Adrenal gland (tissue), 12 donors: ENCODE data around the gene C9orf57. TPM values are rescaled to one million over a fixed set of nuclear protein-coding genes. Genes with fewer than 3 reads are reported as not detected.
"Not testable (repeated sequence)": the region's sequence is repeated elsewhere in the genome, so short reads cannot be mapped to it uniquely, and the experiment has no call there.

ENCODE experiments used
- DNase-seq, 7 donors: peaks; one replicate each; pipeline ENCODE4 v3.0.0-alpha.2; 2019 to 2020
- H3K27ac ChIP-seq, 5 donors: fragments of 200-600 bp; sonication (generic) in 4 of 5; 1 replicate in 3 of 5; 2 replicates in 2 of 5; pipeline versions ENCODE4 v1.5.1 to v1.8.0; 2016 to 2020; ENCODE audit warnings: mild to moderate bottlenecking in 1 of 5
- H3K27me3 ChIP-seq: fragments of 200-600 bp; 2 replicates; pipeline ENCODE4 v1.8.0; 2021
- H3K36me3 ChIP-seq, 2 donors: fragments of 200-600 bp; replicated peaks in 1 of 2; 1 replicate in 1 of 2; 2 replicates in 1 of 2; pipeline versions ENCODE4 v1.5.1 to v1.8.0; 2018 to 2022
- H3K4me1 ChIP-seq, 2 donors: fragments of 200-600 bp; replicated peaks in 1 of 2; 1 replicate in 1 of 2; 2 replicates in 1 of 2; pipeline versions ENCODE4 v1.5.1 to v1.8.0; 2018 to 2021
- H3K4me3 ChIP-seq, 4 donors: fragments of 200-600 bp; sonication (generic) in 3 of 4; one replicate each; pipeline ENCODE4 v1.5.1; 2016 to 2018
- H3K9me3 ChIP-seq, 3 donors: fragments of 200-600 bp; sonication (generic) in 1 of 3; replicated peaks in 1 of 3; 1 replicate in 2 of 3; 2 replicates in 1 of 3; pipeline versions ENCODE4 v1.5.1 to v1.8.0; 2016 to 2021
- POLR2A ChIP-seq, 2 donors: fragments of 450-650 bp; IDR thresholded peaks; one replicate each; pipeline ENCODE4 v1.6.1; 2017; ENCODE audit warnings: antibody characterized with exemption in 2 of 2, mild to moderate bottlenecking in 2 of 2, moderate library complexity in 1 of 2
- WGBS, 4 donors: extraction: QIAGEN DNeasy Blood & Tissue Kit in 2 of 4; methylation state at CpG; one replicate each; pipeline versions ENCODE4 v1.1.5 to v1.1.7; 2013 to 2017; 5-methylcytosine and 5-hydroxymethylcytosine counted together
- intact Hi-C, 2 donors: fragments of 100-400 bp; cut with DNase I; formaldehyde crosslinking; loops; one replicate each; pipeline versions ENCODE4 v1.14.1 to v1.15.0; 2022 to 2023
- polyA plus RNA-seq, 3 donors: library from polyadenylated mRNA; stranded (reverse); fragments of 200-250 nt in 2 of 3; fragments of 350-450 nt in 1 of 3; fragmentation: Illumina TruSeq in 1 of 3; extraction: RNeasy Lipid Tissue Mini Kit (QIAGEN cat#74804) in 1 of 3; gene quantifications; one replicate each; pipeline ENCODE4 v1.2.3, GENCODE V29; 2013 to 2014
- small RNA-seq, 2 donors: library from RNA; depleted of rRNA; stranded (forward); fragments of <200 nt; gene quantifications; one replicate each; pipeline ENCODE3, GENCODE V24; 2016
- total RNA-seq, 9 donors: library from RNA; depleted of rRNA in 4 of 9; stranded (reverse); fragments of >200 nt in 4 of 9; fragments of 120-200 nt in 1 of 9; fragmentation: NEBNext Ultra II Directional in 1 of 9; extraction: Animal tissue kit (Norgen Biotek cat#: 25700) in 1 of 9; gene quantifications; one replicate each; pipeline versions ENCODE4 v1.1.0 to v1.2.4, GENCODE V29; 2013 to 2023
- TF ChIP-seq, protein P1 (sequence below), 6 experiments: fragments of 450-650 bp in 4 of 6; fragments of 200-600 bp in 2 of 6; sonication (generic) in 1 of 6; IDR thresholded peaks; 1 replicate in 5 of 6; 2 replicates in 1 of 6; pipeline versions ENCODE4 v1.5.1 to v1.8.0; 2016 to 2021; ENCODE audit warnings: antibody characterized with exemption in 6 of 6, mild to moderate bottlenecking in 2 of 6, moderate library complexity in 1 of 6
- donor health status: healthy with polysubstance abuse.
- donor health status: Bipolar disorder and iron deficiency.
- donor health status: DM: yes; HTN: yes; CAD: no.
- donor health status: DM: no; HTN: no; CAD: no.
- donor health status: DM: no; HTN: no; CAD: no.
- donor health status: DM: yes; HTN: yes; CAD: no.

C9orf57 gene
- total and polyA plus RNA-seq, 12 donors, result not detected

- Histone ChIP-seq H3K9me3 (no peaks in the 10 kb centered on the region), H3K27ac (no peak overlapping the region), H3K4me3 (no peak overlapping the region), H3K27me3 (no peaks in the 10 kb centered on the region), H3K36me3 (no peaks in the 10 kb centered on the region), H3K4me1 (no peaks in the 10 kb centered on the region)
- 82 to 95% (median 89%) methylated on average over 4 of the region's 4 CpGs for WGBS, 4 donors
- intact Hi-C loops, result loop anchor here in 1 of 2 donors (10.0 kb wide), 1 partner anchor 1698 kb away; no protein-coding TSS in a partner anchor
- TF ChIP-seq, protein P1, sequence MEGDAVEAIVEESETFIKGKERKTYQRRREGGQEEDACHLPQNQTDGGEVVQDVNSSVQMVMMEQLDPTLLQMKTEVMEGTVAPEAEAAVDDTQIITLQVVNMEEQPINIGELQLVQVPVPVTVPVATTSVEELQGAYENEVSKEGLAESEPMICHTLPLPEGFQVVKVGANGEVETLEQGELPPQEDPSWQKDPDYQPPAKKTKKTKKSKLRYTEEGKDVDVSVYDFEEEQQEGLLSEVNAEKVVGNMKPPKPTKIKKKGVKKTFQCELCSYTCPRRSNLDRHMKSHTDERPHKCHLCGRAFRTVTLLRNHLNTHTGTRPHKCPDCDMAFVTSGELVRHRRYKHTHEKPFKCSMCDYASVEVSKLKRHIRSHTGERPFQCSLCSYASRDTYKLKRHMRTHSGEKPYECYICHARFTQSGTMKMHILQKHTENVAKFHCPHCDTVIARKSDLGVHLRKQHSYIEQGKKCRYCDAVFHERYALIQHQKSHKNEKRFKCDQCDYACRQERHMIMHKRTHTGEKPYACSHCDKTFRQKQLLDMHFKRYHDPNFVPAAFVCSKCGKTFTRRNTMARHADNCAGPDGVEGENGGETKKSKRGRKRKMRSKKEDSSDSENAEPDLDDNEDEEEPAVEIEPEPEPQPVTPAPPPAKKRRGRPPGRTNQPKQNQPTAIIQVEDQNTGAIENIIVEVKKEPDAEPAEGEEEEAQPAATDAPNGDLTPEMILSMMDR (IDR thresholded peaks at IDR 0.05), result no peak
- no peak for TF ChIP-seq POLR2A (IDR thresholded peaks at IDR 0.05)
- no peak for DNase-seq
These were observed 47.8 kb downstream of the C9orf57 start for GRCh38 chr9:72012646-72013045.

DNA sequence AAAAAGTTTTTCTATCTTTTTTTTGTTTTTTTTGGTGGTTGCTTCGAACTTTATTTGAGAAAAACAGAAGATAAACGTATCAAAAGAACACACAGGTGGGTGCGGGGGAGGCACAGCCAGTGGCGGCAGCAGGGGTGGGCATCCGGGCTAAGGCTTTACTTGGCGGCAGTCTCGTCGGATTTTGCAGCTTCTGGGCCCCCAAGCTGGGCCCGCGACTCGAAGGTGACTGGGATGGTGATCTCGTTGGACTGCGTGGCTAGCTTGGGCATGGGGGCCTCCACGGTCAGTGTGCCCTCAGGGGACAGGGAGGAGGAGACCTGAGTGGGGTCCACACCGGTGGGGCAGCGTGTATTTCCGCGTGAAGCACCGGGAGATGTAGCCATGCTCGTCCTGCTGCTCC lies 52.7 kb downstream of the C9orf57 start:
- H3K27me3 ChIP-seq, H3K9me3 ChIP-seq, DNase-seq, H3K4me1 ChIP-seq, intact Hi-C loops, H3K27ac ChIP-seq, H3K4me3 ChIP-seq, H3K36me3 ChIP-seq: not testable (repeated sequence)
- WGBS, 4 donors, result 91 to 97% (median 91%) methylated on average over 14 to 20 of the region's 20 CpGs

GRCh38 chr9:72006501-72006900 lies 53.9 kb downstream of the C9orf57 start:
- Histone ChIP-seq H3K9me3 (no peaks in the 10 kb centered on the region), H3K4me3 (no peak overlapping the region), H3K36me3 (no peaks in the 10 kb centered on the region), H3K27me3 (no peaks in the 10 kb centered on the region), H3K27ac (no peak overlapping the region), H3K4me1 (no peaks in the 10 kb centered on the region)
- intact Hi-C loops, result no loop called here
- no peak for DNase-seq
- 57 to 68% (median 61%) methylated on average over 5 of the region's 5 CpGs for WGBS, 4 donors
- no peak for TF ChIP-seq POLR2A (IDR thresholded peaks at IDR 0.05)
- TF ChIP-seq, protein P1 (IDR thresholded peaks at IDR 0.05), result no peak

DNA sequence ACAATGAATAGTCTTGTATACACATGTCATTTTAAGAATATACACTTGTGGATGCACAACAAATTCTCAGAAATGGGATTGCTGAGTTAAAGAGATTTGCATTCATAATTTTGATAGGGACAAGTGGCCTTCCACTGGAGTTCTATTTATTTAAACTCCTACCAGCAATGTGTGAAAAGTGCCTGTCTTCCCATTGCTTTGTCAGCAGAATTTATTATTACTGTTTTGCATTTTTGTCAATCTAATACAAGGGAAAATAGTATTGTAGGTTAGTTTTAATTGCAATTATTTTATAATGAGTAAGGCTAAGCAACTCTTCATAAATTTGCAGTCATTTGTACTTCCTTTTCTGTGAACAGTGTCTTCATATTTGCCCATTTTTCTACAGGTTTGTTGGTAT lies 55.0 kb downstream of the C9orf57 start:
- H3K36me3 ChIP-seq, result no peaks in the 10 kb centered on the region
- TF ChIP-seq POLR2A (IDR thresholded peaks at IDR 0.05), result no peak
- TF ChIP-seq, protein P1 (IDR thresholded peaks at IDR 0.05), result no peak
- DNase-seq, result no peak
- H3K4me3 ChIP-seq, result no peak overlapping the region
- no peaks in the 10 kb centered on the region for H3K9me3 ChIP-seq
- H3K4me1 ChIP-seq, result no peaks in the 10 kb centered on the region
- H3K27ac ChIP-seq, result no peak overlapping the region
- H3K27me3 ChIP-seq, result no peaks in the 10 kb centered on the region
- intact Hi-C loops, result no loop called here

Small RNAs within 50 kb of the gene (small RNA-seq; reads per million reads assigned to genes)
- 0 reads per million in 2 donors for gene HSPB1P1

Other genes with a start within 250 kb of the C9orf57 start
- gene ABHD17B, start 149.4 kb downstream of the C9orf57 start, total RNA-seq, result 10 to 100 TPM; 13.3 to 45.2 (median 18.5) TPM
- 10 to 100 TPM in 1 of 3 donors, 1 to 10 TPM in 2; 2.4 to 14.1 (median 2.9) TPM for gene ABHD17B, start 149.4 kb downstream of the C9orf57 start, polyA plus RNA-seq
- 10 to 100 TPM in 6 of 9 donors, 1 to 10 TPM in 3; 8.1 to 18.8 (median 12.7) TPM for gene C9orf85, start 149.0 kb downstream of the C9orf57 start, total RNA-seq
- 10 to 100 TPM in 1 of 3 donors, 1 to 10 TPM in 2; 4.7 to 17.1 (median 7.3) TPM for gene C9orf85, start 149.0 kb downstream of the C9orf57 start, polyA plus RNA-seq
- gene GDA, start 88.8 kb upstream of the C9orf57 start, total RNA-seq, result 1 to 10 TPM in 3 of 9 donors, under 1 TPM in 4, not detected in 2; 0.06 to 2.8 (median 0.27) TPM
- gene GDA, start 88.8 kb upstream of the C9orf57 start, polyA plus RNA-seq, result 1 to 10 TPM in 1 of 3 donors, under 1 TPM in 2; 0.57 to 1.8 (median 0.64) TPM